SJSA1 (cell line): ENCODE results near the gene SNX5. TPM values are rescaled to one million over a fixed set of nuclear protein-coding genes. Genes with fewer than 3 reads are reported as not detected.

Source experiments
- DNase-seq, 2 experiments: peaks; one replicate each; pipeline ENCODE4 v3.0.0-alpha.2; 2015 to 2020; ENCODE audit warnings: low spot score in 2 of 2, low read depth in 1 of 2
- H3K27ac ChIP-seq: fragments of 250-450 bp; sonication (Bioruptor Pico); 2 replicates; pipeline ENCODE4 v1.5.1; 2020; ENCODE audit warnings: mild to moderate bottlenecking, moderate library complexity
- H3K27me3 ChIP-seq: fragments of 250-450 bp; sonication (Bioruptor Pico); replicated peaks from 2 replicates; pipeline ENCODE4 v1.5.1; 2020; ENCODE audit warnings: mild to moderate bottlenecking, moderate library complexity
- H3K36me3 ChIP-seq: fragments of 250-450 bp; sonication (Bioruptor Pico); 2 replicates; pipeline ENCODE4 v1.5.1; 2020; ENCODE audit warnings: mild to moderate bottlenecking
- H3K4me1 ChIP-seq: fragments of 250-450 bp; sonication (Bioruptor Pico); replicated peaks from 2 replicates; pipeline ENCODE4 v1.6.1; 2021; ENCODE audit warnings: mild to moderate bottlenecking
- H3K4me3 ChIP-seq: fragments of 250-450 bp; sonication (Bioruptor Pico); 2 replicates; pipeline ENCODE4 v1.5.1; 2020; ENCODE audit warnings: mild to moderate bottlenecking
- H3K9me3 ChIP-seq: fragments of 250-450 bp; sonication (Bioruptor Pico); replicated peaks from 2 replicates; pipeline ENCODE4 v1.5.1; 2020; ENCODE audit warnings: mild to moderate bottlenecking
- total RNA-seq: library from RNA; depleted of rRNA; stranded (reverse); fragments of >200 nt; shearing (Covaris generic); gene quantifications from 2 replicates; pipeline ENCODE4 v1.2.3, GENCODE V29; 2014

Gene SNX5
- total RNA-seq, 1 experiment from 2014 or later = 129 TPM

- no peaks in the 10 kb centered on the region for H3K27me3 ChIP-seq
- H3K27ac ChIP-seq = no peak overlapping the region
Measured at GRCh38 chr20:18003897-18004296, 35.3 kb upstream of the SNX5 start.

GRCh38 chr20:18001131-18001921 lies 32.7 kb upstream of the SNX5 start:
- Histone ChIP-seq H3K4me1 (no peaks in the 10 kb centered on the region), H3K4me3 (no peak overlapping the region), H3K36me3 (no peaks in the 10 kb centered on the region), H3K9me3 (no peaks in the 10 kb centered on the region), H3K27ac (no peak overlapping the region), H3K27me3 (no peaks in the 10 kb centered on the region)
- DNase-seq = no peak

More at GRCh38 chr20:18003897-18004296, 35.3 kb upstream of the SNX5 start:
- Histone ChIP-seq H3K4me3 (no peak overlapping the region), H3K9me3 (no peaks in the 10 kb centered on the region), H3K4me1 (no peaks in the 10 kb centered on the region), H3K36me3 (no peaks in the 10 kb centered on the region)
- DNase-seq = no peak

GRCh38 chr20:17999566-17999965 lies 31.0 kb upstream of the SNX5 start:
- Histone ChIP-seq H3K9me3 (no peaks in the 10 kb centered on the region), H3K36me3 (no peaks in the 10 kb centered on the region)
- DNase-seq = no peak

GRCh38 chr20:17998446-17998845 lies 29.9 kb upstream of the SNX5 start:
- no peak for DNase-seq
- Histone ChIP-seq H3K27ac (no peak overlapping the region), H3K27me3 (no peaks in the 10 kb centered on the region), H3K4me3 (no peak overlapping the region), H3K4me1 (peaks cover 3% of the 10 kb centered on the region; the same call in 1 of the 2 replicates), H3K36me3 (no peaks in the 10 kb centered on the region), H3K9me3 (no peaks in the 10 kb centered on the region)

More at GRCh38 chr20:17999566-17999965, 31.0 kb upstream of the SNX5 start:
- Histone ChIP-seq H3K27ac (no peak overlapping the region), H3K4me1 (peaks cover 3% of the 10 kb centered on the region; the same call in 1 of the 2 replicates), H3K4me3 (no peak overlapping the region), H3K27me3 (no peaks in the 10 kb centered on the region)

- Histone ChIP-seq H3K36me3 (peaks cover under 1% of the 10 kb centered on the region; the same call in 1 of the 2 replicates), H3K27me3 (no peaks in the 10 kb centered on the region), H3K9me3 (no peaks in the 10 kb centered on the region), H3K4me3 (no peak overlapping the region), H3K27ac (no peak overlapping the region), H3K4me1 (peaks cover 3% of the 10 kb centered on the region; the same call in 1 of the 2 replicates)
- DNase-seq = peak in 1 of 2 experiments; percentile 45
Measured at GRCh38 chr20:17995967-17996819, 27.6 kb upstream of the SNX5 start.

- no peak for DNase-seq
- H3K27ac ChIP-seq = no peak overlapping the region
Measured at GRCh38 chr20:17993546-17993945, 25.0 kb upstream of the SNX5 start.

GRCh38 chr20:17992847-17993513 lies 24.4 kb upstream of the SNX5 start:
- DNase-seq = no peak
- Histone ChIP-seq H3K4me1 (peaks cover 3% of the 10 kb centered on the region; the same call in 1 of the 2 replicates), H3K27ac (no peak overlapping the region), H3K4me3 (no peak overlapping the region), H3K9me3 (no peaks in the 10 kb centered on the region), H3K36me3 (peaks cover 24% of the 10 kb centered on the region), H3K27me3 (no peaks in the 10 kb centered on the region)

More at GRCh38 chr20:17993546-17993945, 25.0 kb upstream of the SNX5 start:
- H3K4me1 ChIP-seq = peaks cover 3% of the 10 kb centered on the region; the same call in 1 of the 2 replicates
- no peaks in the 10 kb centered on the region for H3K9me3 ChIP-seq
- no peak overlapping the region for H3K4me3 ChIP-seq
- peaks cover 21% of the 10 kb centered on the region for H3K36me3 ChIP-seq
- no peaks in the 10 kb centered on the region for H3K27me3 ChIP-seq

GRCh38 chr20:17992224-17992637 lies 23.6 kb upstream of the SNX5 start:
- no peak for DNase-seq
- no peaks in the 10 kb centered on the region for H3K27me3 ChIP-seq
- no peak overlapping the region for H3K4me3 ChIP-seq
- H3K9me3 ChIP-seq = no peaks in the 10 kb centered on the region
- H3K4me1 ChIP-seq = peaks cover 3% of the 10 kb centered on the region; the same call in 1 of the 2 replicates
- no peak overlapping the region for H3K27ac ChIP-seq
- H3K36me3 ChIP-seq = peaks cover 30% of the 10 kb centered on the region

GRCh38 chr20:17990278-17990972 lies 21.8 kb upstream of the SNX5 start:
- Histone ChIP-seq H3K4me1 (no peaks in the 10 kb centered on the region), H3K36me3 (peaks cover 43% of the 10 kb centered on the region), H3K27me3 (no peaks in the 10 kb centered on the region), H3K27ac (no peak overlapping the region), H3K9me3 (no peaks in the 10 kb centered on the region), H3K4me3 (no peak overlapping the region)
- no peak for DNase-seq

- no peak for DNase-seq
- no peak overlapping the region for H3K4me3 ChIP-seq
- H3K9me3 ChIP-seq = no peaks in the 10 kb centered on the region
- H3K27ac ChIP-seq = no peak overlapping the region
- peaks cover 47% of the 10 kb centered on the region for H3K36me3 ChIP-seq
- H3K27me3 ChIP-seq = no peaks in the 10 kb centered on the region
- no peaks in the 10 kb centered on the region for H3K4me1 ChIP-seq
Measured at GRCh38 chr20:17987988-17988387, 19.4 kb upstream of the SNX5 start.

GRCh38 chr20:17985388-17986018 lies 16.9 kb upstream of the SNX5 start:
- Histone ChIP-seq H3K4me3 (no peak overlapping the region), H3K27ac (no peak overlapping the region), H3K4me1 (no peaks in the 10 kb centered on the region), H3K27me3 (no peaks in the 10 kb centered on the region), H3K36me3 (peaks cover 47% of the 10 kb centered on the region), H3K9me3 (no peaks in the 10 kb centered on the region)
- no peak for DNase-seq

GRCh38 chr20:17976305-17976704 lies 7.7 kb upstream of the SNX5 start:
- Histone ChIP-seq H3K27me3 (no peaks in the 10 kb centered on the region), H3K36me3 (peaks cover 53% of the 10 kb centered on the region), H3K4me3 (no peak overlapping the region), H3K27ac (no peak overlapping the region), H3K4me1 (peaks cover 8% of the 10 kb centered on the region), H3K9me3 (no peaks in the 10 kb centered on the region)
- DNase-seq = no peak

- no peak overlapping the region for H3K27ac ChIP-seq
- no peak for DNase-seq
- peak overlapping the region; percentile 75 for H3K4me3 ChIP-seq
Measured at GRCh38 chr20:17972121-17972520, 3.5 kb upstream of the SNX5 start.

More at GRCh38 chr20:17972121-17972520, 3.5 kb upstream of the SNX5 start:
- H3K27me3 ChIP-seq = no peaks in the 10 kb centered on the region
- H3K36me3 ChIP-seq = peaks cover 53% of the 10 kb centered on the region
- peaks cover 16% of the 10 kb centered on the region for H3K4me1 ChIP-seq
- no peaks in the 10 kb centered on the region for H3K9me3 ChIP-seq
